Activated CD4-positive, alpha-beta T cell treated with anti-CD3 and anti-CD28 coated beads, Interleukin-2, Interleukin-6, amounts not matched to agents 100 ng/mL and 50 ng/mL, durations not matched to agents 16 hours and 8 hours (primary cell): ENCODE data around the gene MRGPRD.

Experiments
- DNase-seq: peaks from one replicate; pipeline ENCODE4 v3.0.0-alpha.2; 2020

The MRGPRD gene

GRCh38 chr11:68980776-68981065 lies at the start of gene MRGPRD:
Gene MRGPRD, minus strand, starts transcription at chr11:68980986. Its CDS starts 0 bp downstream, at chr11:68980986.
- DNase-seq = no peak

- no peak for DNase-seq
Observed at GRCh38 chr11:69030301-69030700, 49.5 kb upstream of the MRGPRD start.

- DNase-seq = no peak
Observed at GRCh38 chr11:69027704-69028372, 47.1 kb upstream of the MRGPRD start.

GRCh38 chr11:69024509-69024908 lies 43.7 kb upstream of the MRGPRD start:
- DNase-seq = no peak

- DNase-seq = no peak
Observed at GRCh38 chr11:69022260-69022659, 41.5 kb upstream of the MRGPRD start.

- DNase-seq = no peak
Observed at GRCh38 chr11:69018924-69019323, 38.1 kb upstream of the MRGPRD start.

GRCh38 chr11:69017951-69018350 lies 37.2 kb upstream of the MRGPRD start:
- DNase-seq = no peak

- DNase-seq = no peak
Observed at GRCh38 chr11:69014898-69015549, 34.2 kb upstream of the MRGPRD start.

- no peak for DNase-seq
Observed at GRCh38 chr11:69014084-69014851, 33.5 kb upstream of the MRGPRD start.

GRCh38 chr11:69013009-69013951 lies 32.5 kb upstream of the MRGPRD start, which contains the start of gene MRGPRF:
Gene MRGPRF, minus strand, starts transcription at chr11:69013246. Its CDS starts 3,345 bp downstream, at chr11:69009901.
- no peak for DNase-seq

- no peak for DNase-seq
Observed at GRCh38 chr11:69012092-69013008, 31.6 kb upstream of the MRGPRD start.

GRCh38 chr11:69011624-69012091 lies 30.9 kb upstream of the MRGPRD start:
- DNase-seq = no peak

GRCh38 chr11:69010964-69011623 lies 30.3 kb upstream of the MRGPRD start:
- DNase-seq = peak; percentile 43

- DNase-seq = no peak
Observed at GRCh38 chr11:69010361-69010891, 29.6 kb upstream of the MRGPRD start.

GRCh38 chr11:69009441-69010211 lies 28.8 kb upstream of the MRGPRD start:
- DNase-seq = no peak

GRCh38 chr11:69008737-69009440 lies 28.1 kb upstream of the MRGPRD start:
- DNase-seq = no peak

GRCh38 chr11:69007975-69008381 lies 27.2 kb upstream of the MRGPRD start:
- DNase-seq = no peak

GRCh38 chr11:69006816-69007215 lies 26.0 kb upstream of the MRGPRD start:
- DNase-seq = no peak
